Retina (tissue), 1 donor: ENCODE data around the gene SKA1.
"Not testable (repeated sequence)": the region's sequence is repeated elsewhere in the genome, so short reads cannot be mapped to it uniquely, and the experiment has no call there.

Experiments used
- DNase-seq: peaks from one replicate; pipeline ENCODE4 v3.0.0-alpha.2; 2016

SKA1 gene

GRCh38 chr18:50432915-50433314 is 58.1 kb downstream of the SKA1 start:
- no peak for DNase-seq

DNA sequence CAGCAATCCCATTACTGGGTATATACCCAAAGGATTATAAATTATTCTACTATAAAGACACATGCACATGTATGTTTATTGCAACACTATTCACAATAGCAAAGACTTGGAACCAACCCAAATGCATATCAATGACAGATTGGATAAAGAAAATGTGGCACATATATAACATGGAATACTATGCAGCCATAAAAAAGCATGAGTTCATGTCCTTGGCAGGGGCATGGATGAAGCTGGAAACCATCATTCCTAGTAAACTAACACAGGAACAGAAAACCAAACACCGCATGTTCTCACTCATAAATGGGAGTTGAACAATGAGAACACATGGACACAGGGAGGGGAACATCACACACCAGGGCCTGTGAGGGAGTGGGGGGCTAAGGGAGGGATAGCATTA is 61.9 kb downstream of the SKA1 start:
- DNase-seq = not testable (repeated sequence)

DNA sequence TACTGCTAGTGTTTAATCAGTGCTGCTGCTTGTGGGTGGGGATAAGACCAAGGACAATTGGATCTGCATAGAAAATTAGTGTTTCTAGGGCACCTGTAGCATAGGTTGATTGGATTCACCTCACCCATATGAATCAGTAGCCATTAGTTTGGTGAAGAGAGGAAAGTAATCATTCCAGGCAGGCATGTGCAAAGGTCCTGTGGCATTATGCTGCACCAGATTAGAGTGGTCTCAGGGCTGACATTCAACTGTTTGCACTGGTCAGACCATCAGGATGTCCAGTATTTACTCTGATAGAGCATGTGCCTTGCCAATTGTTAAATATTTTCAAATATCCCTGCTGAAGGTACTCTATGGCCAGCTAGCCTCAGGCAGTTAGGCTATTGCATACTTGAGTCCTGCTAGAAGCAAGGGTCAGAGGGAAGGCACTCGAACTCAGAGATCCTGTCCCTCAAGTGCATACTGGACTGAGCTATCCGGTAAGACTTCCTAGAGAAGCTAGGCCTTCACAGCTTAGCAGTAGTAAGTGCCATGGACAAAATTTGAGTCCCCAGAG is 64.7 kb downstream of the SKA1 start:
- no peak for DNase-seq

GRCh38 chr18:50441016-50441415 is 66.2 kb downstream of the SKA1 start:
- peak; percentile 22 for DNase-seq

DNA sequence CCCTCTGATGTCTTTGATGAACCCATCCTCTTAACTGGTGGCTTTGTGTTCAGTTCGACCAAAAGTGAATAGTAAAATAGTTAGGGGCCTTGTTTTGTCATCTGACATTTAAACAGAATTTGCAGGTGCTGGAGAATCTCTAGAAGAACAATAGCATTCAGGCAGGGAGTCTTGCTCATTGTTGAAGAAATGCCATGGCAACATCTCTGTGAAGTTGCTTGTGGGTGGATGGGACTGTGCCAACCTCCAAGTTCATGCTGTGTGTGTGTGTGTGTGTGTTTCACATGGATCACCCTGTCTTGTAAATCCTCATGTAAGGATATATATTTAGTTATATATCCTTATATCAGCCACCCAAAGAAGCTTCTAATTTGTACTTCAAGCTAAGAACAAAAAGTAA is 66.7 kb downstream of the SKA1 start:
- DNase-seq = peak; percentile 33
